NB4 (cell line): ENCODE data around the gene ATRNL1.

ENCODE experiments used
- DNase-seq: peaks from one replicate; pipeline ENCODE4 v3.0.0; 2010; ENCODE audit warnings: low read depth
- H3K4me3 ChIP-seq: one replicate; pipeline ENCODE4 v1.5.1; 2011; ENCODE audit warnings: mild to moderate bottlenecking, low read depth, low read length, moderate library complexity
- MYC ChIP-seq: IDR thresholded peaks from 2 replicates; pipeline ENCODE4 v1.6.1; 2011; ENCODE audit warnings: low read depth, low read length
- POLR2A ChIP-seq: IDR thresholded peaks from 2 replicates; pipeline ENCODE4 v1.6.1; 2011; ENCODE audit warnings: mild to moderate bottlenecking; ENCODE audit not compliant: insufficient read length; ENCODE audit errors: extremely low read depth
- TF ChIP-seq, protein P1 (sequence below): IDR thresholded peaks from 2 replicates; pipeline ENCODE4 v1.6.1; 2011; ENCODE audit warnings: low read depth, low read length
- TF ChIP-seq, protein P2 (sequence below): IDR thresholded peaks from one replicate; pipeline ENCODE4 v1.5.1; 2012; ENCODE audit warnings: low read depth, low read length

Gene ATRNL1, protein sequence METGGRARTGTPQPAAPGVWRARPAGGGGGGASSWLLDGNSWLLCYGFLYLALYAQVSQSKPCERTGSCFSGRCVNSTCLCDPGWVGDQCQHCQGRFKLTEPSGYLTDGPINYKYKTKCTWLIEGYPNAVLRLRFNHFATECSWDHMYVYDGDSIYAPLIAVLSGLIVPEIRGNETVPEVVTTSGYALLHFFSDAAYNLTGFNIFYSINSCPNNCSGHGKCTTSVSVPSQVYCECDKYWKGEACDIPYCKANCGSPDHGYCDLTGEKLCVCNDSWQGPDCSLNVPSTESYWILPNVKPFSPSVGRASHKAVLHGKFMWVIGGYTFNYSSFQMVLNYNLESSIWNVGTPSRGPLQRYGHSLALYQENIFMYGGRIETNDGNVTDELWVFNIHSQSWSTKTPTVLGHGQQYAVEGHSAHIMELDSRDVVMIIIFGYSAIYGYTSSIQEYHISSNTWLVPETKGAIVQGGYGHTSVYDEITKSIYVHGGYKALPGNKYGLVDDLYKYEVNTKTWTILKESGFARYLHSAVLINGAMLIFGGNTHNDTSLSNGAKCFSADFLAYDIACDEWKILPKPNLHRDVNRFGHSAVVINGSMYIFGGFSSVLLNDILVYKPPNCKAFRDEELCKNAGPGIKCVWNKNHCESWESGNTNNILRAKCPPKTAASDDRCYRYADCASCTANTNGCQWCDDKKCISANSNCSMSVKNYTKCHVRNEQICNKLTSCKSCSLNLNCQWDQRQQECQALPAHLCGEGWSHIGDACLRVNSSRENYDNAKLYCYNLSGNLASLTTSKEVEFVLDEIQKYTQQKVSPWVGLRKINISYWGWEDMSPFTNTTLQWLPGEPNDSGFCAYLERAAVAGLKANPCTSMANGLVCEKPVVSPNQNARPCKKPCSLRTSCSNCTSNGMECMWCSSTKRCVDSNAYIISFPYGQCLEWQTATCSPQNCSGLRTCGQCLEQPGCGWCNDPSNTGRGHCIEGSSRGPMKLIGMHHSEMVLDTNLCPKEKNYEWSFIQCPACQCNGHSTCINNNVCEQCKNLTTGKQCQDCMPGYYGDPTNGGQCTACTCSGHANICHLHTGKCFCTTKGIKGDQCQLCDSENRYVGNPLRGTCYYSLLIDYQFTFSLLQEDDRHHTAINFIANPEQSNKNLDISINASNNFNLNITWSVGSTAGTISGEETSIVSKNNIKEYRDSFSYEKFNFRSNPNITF (N-terminal part only)

DNA sequence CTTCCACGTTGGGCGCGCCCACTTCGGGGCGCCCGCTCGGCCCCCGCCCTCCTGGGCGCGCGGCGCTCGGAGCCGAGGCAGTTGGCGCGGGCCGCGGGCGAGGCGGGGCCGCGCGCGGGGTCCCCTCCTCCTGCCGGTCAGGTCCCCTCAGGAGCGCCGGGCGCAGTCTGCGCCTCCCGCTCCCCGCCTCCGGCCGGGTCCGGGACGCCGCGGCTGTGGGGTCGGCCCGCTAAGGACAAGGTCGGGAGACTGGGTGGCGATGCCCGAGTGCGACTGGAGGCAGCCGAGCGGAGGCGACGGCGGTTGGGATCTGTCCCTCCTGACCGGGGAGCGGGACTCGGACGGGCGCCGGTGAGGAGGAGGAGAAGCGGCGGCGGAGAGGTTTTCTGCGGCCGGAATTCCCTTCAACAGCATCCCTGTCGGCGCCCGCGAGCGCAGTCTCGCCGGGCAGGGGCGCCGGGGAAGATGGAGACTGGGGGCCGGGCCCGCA is at the start of gene ATRNL1:
ATRNL1 (plus strand) TSS at position 80 of the 490 bp plus-strand sequence; CDS start at position 466, 386 bp downstream.
- TF ChIP-seq, protein P1, sequence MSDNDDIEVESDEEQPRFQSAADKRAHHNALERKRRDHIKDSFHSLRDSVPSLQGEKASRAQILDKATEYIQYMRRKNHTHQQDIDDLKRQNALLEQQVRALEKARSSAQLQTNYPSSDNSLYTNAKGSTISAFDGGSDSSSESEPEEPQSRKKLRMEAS, result no peak
- TF ChIP-seq MYC, result no peak
- TF ChIP-seq POLR2A, result no peak
- TF ChIP-seq, protein P2, sequence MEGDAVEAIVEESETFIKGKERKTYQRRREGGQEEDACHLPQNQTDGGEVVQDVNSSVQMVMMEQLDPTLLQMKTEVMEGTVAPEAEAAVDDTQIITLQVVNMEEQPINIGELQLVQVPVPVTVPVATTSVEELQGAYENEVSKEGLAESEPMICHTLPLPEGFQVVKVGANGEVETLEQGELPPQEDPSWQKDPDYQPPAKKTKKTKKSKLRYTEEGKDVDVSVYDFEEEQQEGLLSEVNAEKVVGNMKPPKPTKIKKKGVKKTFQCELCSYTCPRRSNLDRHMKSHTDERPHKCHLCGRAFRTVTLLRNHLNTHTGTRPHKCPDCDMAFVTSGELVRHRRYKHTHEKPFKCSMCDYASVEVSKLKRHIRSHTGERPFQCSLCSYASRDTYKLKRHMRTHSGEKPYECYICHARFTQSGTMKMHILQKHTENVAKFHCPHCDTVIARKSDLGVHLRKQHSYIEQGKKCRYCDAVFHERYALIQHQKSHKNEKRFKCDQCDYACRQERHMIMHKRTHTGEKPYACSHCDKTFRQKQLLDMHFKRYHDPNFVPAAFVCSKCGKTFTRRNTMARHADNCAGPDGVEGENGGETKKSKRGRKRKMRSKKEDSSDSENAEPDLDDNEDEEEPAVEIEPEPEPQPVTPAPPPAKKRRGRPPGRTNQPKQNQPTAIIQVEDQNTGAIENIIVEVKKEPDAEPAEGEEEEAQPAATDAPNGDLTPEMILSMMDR, result no peak
- H3K4me3 ChIP-seq, result no peak within 1 kb of the TSS
- DNase-seq, result no peak

DNA sequence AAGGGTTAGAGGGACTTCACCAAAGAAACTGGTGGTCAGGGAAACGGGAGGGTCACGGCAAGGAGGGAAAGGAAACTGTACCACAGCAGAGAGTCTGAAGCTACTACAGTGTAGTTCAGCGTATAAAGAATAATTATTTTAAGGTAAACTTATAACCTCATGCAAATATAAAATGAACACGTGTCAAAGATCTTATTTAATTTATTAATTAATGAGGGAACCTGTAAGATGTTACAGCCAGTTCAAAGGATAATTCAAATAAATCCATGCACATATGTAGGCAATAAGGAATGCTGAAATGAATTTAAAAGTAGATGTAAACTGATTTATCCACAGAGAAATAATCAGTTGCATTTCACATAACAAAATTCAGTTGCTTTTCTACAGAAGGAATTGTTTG is 49.4 kb upstream of the ATRNL1 start:
- DNase-seq, result no peak
- TF ChIP-seq MYC (no peak), POLR2A (no peak)
- TF ChIP-seq, protein P2, result no peak
- TF ChIP-seq, protein P1, result no peak
- no peak overlapping the region for H3K4me3 ChIP-seq

DNA sequence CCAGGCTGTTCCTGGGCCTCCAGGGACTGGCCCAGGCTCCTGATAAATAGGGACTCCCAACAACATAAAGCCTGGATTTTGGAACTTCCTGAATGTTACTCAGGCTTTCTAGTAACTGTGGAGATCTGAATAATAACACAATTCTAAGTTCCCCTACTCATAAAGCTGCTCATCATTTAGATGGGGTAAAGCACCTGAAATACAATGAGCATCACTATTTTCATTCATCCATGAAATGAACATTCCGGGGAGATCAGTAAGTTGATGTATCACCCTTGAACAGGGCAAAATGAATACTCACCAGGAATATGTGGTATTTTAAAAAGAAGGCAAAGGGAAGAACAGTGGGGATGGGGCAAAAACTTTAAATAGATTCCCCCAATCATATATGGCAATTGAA is 48.3 kb upstream of the ATRNL1 start:
- DNase-seq, result no peak
- TF ChIP-seq MYC, result no peak
- TF ChIP-seq, protein P1, result no peak
- TF ChIP-seq POLR2A, result no peak
- TF ChIP-seq, protein P2, result no peak
- H3K4me3 ChIP-seq, result no peak overlapping the region

DNA sequence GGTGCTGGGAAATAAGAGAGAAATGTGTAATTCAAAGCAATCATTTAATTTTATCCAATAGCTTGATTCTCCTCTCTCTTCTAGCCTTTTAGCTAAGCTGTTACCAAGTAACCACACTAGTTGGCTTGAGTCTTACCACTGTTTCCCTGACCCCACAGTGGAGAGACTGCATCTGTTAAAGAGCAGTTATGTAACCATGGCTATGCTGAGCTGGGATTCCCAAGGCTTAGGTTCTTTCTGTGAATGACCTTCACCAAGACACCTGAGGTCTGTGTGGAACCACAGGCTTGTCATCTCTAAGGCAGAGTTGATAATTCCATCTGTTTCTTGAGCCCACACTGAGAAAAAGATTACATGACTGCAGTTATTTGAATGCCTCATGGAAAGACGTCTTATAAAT is 47.7 kb upstream of the ATRNL1 start:
- DNase-seq, result no peak
- H3K4me3 ChIP-seq, result no peak overlapping the region
- TF ChIP-seq, protein P1, result no peak
- TF ChIP-seq POLR2A (no peak), MYC (no peak)
- TF ChIP-seq, protein P2, result no peak

DNA sequence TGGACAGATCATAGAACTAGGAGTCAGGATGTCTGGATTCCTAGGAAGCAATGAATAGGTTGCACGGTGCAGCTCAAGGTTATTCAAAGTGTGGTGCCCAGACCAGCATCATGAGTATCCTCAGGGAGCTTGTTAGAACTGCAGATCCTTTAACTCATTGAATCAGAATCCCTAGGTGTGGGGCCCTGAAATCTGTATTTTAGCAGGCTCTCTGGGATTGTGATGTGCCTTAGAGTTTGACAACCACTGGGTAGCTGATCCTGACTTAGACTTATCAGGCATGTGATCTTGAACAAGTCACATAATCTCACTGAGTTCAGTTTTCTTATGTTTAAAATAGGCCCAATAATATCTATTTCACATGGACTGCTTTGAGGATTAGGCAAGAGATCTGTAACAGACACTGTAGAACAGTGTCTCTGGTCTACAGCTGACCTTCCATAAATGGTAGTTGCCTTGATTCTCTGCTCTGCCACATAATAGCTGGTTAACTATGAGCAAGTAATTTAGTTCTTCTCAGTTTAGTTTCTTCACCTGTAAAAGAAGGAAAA is 46.4 kb upstream of the ATRNL1 start:
- DNase-seq, result no peak
- TF ChIP-seq, protein P1, result no peak
- TF ChIP-seq POLR2A, result no peak
- no peak for TF ChIP-seq MYC
- TF ChIP-seq, protein P2, result no peak

More for the DNA sequence above, 46.4 kb upstream of the ATRNL1 start:
- no peak overlapping the region for H3K4me3 ChIP-seq
